Caco-2 (cell line): Measurements from ENCODE around the gene DDX49. TPM values are rescaled to one million over a fixed set of nuclear protein-coding genes. Genes with fewer than 3 reads are reported as not detected.

Source experiments
- BruUV-seq: library from RNA; stranded (reverse); fragments of 400-500 nt; replicated peaks from 2 replicates; lab custom pipeline; 2021; lab: Mats Ljungman, UMichigan
- CTCF ChIA-PET: fragments of 300-600 bp; sonication (Branson Sonifier 250); formaldehyde crosslinking; loops from one replicate; lab custom pipeline; 2022; ENCODE audit warnings: antibody characterized with exemption; lab: Charles Lee
- POLR2A ChIA-PET: fragments of 300-600 bp; sonication (Branson Sonifier 250); formaldehyde crosslinking; loops from one replicate; lab custom pipeline; 2022; ENCODE audit warnings: antibody characterized with exemption; lab: Charles Lee
- DNase-seq, 2 experiments: peaks; one replicate each; pipeline versions ENCODE4 v3.0.0 to v3.0.0-alpha.2; 2020 to 2022
- H3K27me3 ChIP-seq: replicated peaks from 2 replicates; pipeline ENCODE4 v1.6.0; 2011; ENCODE audit warnings: low read length; ENCODE audit not compliant: control insufficient read depth, insufficient read depth
- H3K36me3 ChIP-seq: 2 replicates; pipeline ENCODE4 v1.5.1; 2011; ENCODE audit warnings: low read length; ENCODE audit not compliant: control insufficient read depth, insufficient read depth
- H3K4me1 ChIP-seq: fragments of 250-450 bp; sonication (Bioruptor Pico); 2 replicates; pipeline ENCODE4 v1.5.1; 2020; ENCODE audit warnings: mild to moderate bottlenecking
- H3K4me3 ChIP-seq: 2 replicates; pipeline ENCODE4 v1.5.1; 2011; ENCODE audit warnings: low read depth, mild to moderate bottlenecking, control low read depth, low read length
- H3K9me3 ChIP-seq: fragments of 250-450 bp; sonication (Bioruptor Pico); 2 replicates; pipeline ENCODE4 v1.5.1; 2020; ENCODE audit warnings: mild to moderate bottlenecking, moderate library complexity
- H3K27ac Mint-ChIP-seq: one replicate; pipeline ENCODE4 v1.8.0; 2022; ENCODE audit warnings: mixed read lengths; ENCODE audit not compliant: unreplicated experiment
- H3K27me3 Mint-ChIP-seq: one replicate; pipeline ENCODE4 v1.8.0; 2022; ENCODE audit warnings: mixed read lengths; ENCODE audit not compliant: insufficient read depth, unreplicated experiment
- H3K36me3 Mint-ChIP-seq: one replicate; pipeline ENCODE4 v1.8.0; 2022; ENCODE audit warnings: mild to moderate bottlenecking, mixed read lengths; ENCODE audit not compliant: insufficient read depth, unreplicated experiment
- H3K4me1 Mint-ChIP-seq: one replicate; pipeline ENCODE4 v1.8.0; 2022; ENCODE audit warnings: low read depth, mixed read lengths; ENCODE audit not compliant: unreplicated experiment
- H3K4me3 Mint-ChIP-seq: one replicate; pipeline ENCODE4 v1.8.0; 2022; ENCODE audit warnings: mild to moderate bottlenecking, moderate library complexity, mixed read lengths; ENCODE audit not compliant: unreplicated experiment
- H3K9me3 Mint-ChIP-seq: one replicate; pipeline ENCODE4 v1.8.0; 2022; ENCODE audit warnings: mixed read lengths; ENCODE audit not compliant: unreplicated experiment
- CTCF ChIP-seq, 2 experiments: fragments of 200-600 bp in 1 of 2; IDR thresholded peaks; 1 replicate in 1 of 2; 2 replicates in 1 of 2; pipeline versions ENCODE4 v1.5.1 to v1.8.0; 2011 to 2022; ENCODE audit warnings: antibody characterized with exemption in 1 of 2, control low read depth in 1 of 2, inconsistent platforms in 1 of 2, low read depth in 1 of 2, low read length in 1 of 2, mild to moderate bottlenecking in 1 of 2, moderate library complexity in 1 of 2; ENCODE audit not compliant: insufficient read depth in 1 of 2, severe bottlenecking in 1 of 2, unreplicated experiment in 1 of 2
- intact Hi-C: fragments of 100-400 bp; cut with micrococcal nuclease; formaldehyde crosslinking; loops from one replicate; pipeline ENCODE4 v1.10.0; 2022; ENCODE audit not compliant: unreplicated experiment
- total RNA-seq: library from RNA; stranded (reverse); gene quantifications from 2 replicates; pipeline ENCODE4 v1.2.3, GENCODE V29; 2022

DDX49 gene
- total RNA-seq, 1 experiment from 2014 or later: 48.7 TPM

DNA sequence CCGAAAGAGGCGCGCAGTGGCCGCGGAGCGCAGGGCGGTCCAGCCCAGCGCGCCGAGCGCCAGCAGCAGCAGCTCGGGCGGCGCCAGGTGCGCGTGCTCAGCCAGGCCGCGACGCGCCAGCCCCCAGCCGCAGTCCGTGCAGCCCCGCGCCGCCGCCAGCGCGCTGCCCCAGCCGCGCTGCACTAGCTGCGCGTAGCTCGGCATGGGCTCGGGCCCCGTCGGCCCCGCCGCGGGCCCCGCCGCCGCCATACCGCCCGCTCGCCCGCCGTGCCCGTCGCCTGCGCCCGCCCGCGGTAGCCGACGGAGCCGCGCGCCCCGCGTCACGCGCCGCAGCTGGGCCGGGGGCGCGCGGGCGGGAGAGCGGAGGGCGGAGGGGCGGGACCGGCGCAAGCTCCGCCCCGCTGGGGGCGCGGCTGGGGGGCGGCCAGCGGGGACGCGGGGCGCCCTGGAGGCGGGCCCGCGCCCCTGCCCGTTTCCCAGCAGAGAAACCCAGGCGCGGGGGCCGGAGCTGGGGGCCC, 23.6 kb upstream of the DDX49 start, which contains the start of gene CERS1:
Gene CERS1 (minus strand): TSS at position 335 of the 518 bp plus-strand sequence. CDS start 86 bp downstream, at position 249.
- H3K27me3 Mint-ChIP-seq: no peaks in the 10 kb centered on the region
- DNase-seq: peak in 1 of 2 experiments; percentile 55
- H3K4me3 Mint-ChIP-seq: peak within 1 kb of the TSS; percentile 82
- Histone ChIP-seq H3K4me3 (peak within 1 kb of the TSS; percentile 70), H3K27me3 (no peaks in the 10 kb centered on the region), H3K4me1 (peaks cover 17% of the 10 kb centered on the region), H3K9me3 (no peaks in the 10 kb centered on the region), H3K36me3 (no peaks in the 10 kb centered on the region)
- ChIA-PET CTCF (interaction anchor here (2.3 kb wide), 1 partner anchor 91 kb away, joined by 13 read pairs; no protein-coding TSS in a partner anchor), POLR2A (interaction anchor here (1.9 kb wide), 1 partner anchor 23 kb away, joined by 7 read pairs; the partner anchor contains the start of genes COPE and DDX49)
- TF ChIP-seq CTCF (IDR thresholded peaks at IDR 0.05; ENCODE audit: insufficient read depth in 1 of 2, low read depth in 1 of 2, low read length in 1 of 2, severe bottlenecking in 1 of 2, unreplicated experiment in 1 of 2): no peak
- H3K9me3 Mint-ChIP-seq: no peaks in the 10 kb centered on the region
- H3K27ac Mint-ChIP-seq: peak within 1 kb of the TSS; percentile 7
- H3K36me3 Mint-ChIP-seq: peaks cover 15% of the 10 kb centered on the region
- no TSS peak for BruUV-seq
- intact Hi-C loops: loop anchor here (1.0 to 2.0 kb wide), 2 partner anchors 23 to 90 kb away; partner anchors contain the start of genes COPE and DDX49
- H3K4me1 Mint-ChIP-seq: no peaks in the 10 kb centered on the region

DNA sequence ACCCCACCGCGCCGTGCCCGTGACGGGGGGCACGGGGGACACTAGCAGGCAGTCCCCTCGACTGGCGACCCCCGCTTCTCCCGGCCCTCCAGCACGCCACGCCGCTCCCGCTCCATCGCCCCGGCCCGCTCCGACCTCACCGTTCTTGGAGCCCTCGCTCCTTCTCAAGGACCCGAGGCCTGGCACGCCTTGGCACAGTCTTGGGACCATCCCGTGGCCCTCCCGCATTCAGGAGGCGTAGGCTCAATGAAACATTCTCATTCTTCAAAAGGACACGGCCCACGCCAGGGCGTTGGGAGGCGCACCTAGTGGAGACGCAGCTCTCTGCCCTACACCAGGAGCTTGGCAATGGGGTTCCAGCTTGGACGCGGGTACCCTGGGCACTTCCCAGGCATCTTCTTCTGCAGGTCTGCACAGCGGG, 23.1 kb upstream of the DDX49 start:
- peaks cover 19% of the 10 kb centered on the region for H3K36me3 Mint-ChIP-seq
- Histone ChIP-seq H3K4me3 (no peak overlapping the region; the same call in 1 of the 2 replicates), H3K27me3 (no peaks in the 10 kb centered on the region), H3K9me3 (no peaks in the 10 kb centered on the region), H3K36me3 (no peaks in the 10 kb centered on the region), H3K4me1 (peaks cover 17% of the 10 kb centered on the region)
- ChIA-PET CTCF (interaction anchor here (1.4 kb wide), 1 partner anchor 90 kb away, joined by 3 read pairs; no protein-coding TSS in a partner anchor), POLR2A (interaction anchor here (1.9 kb wide), 1 partner anchor 23 kb away, joined by 7 read pairs; the partner anchor contains the start of genes COPE and DDX49)
- no peaks in the 10 kb centered on the region for H3K4me1 Mint-ChIP-seq
- intact Hi-C loops: no loop called here
- no TSS peak for BruUV-seq
- peak overlapping the region; percentile 7 for H3K27ac Mint-ChIP-seq
- TF ChIP-seq CTCF (IDR thresholded peaks at IDR 0.05; ENCODE audit: insufficient read depth in 1 of 2, low read depth in 1 of 2, low read length in 1 of 2, severe bottlenecking in 1 of 2, unreplicated experiment in 1 of 2): no peak
- H3K4me3 Mint-ChIP-seq: peak overlapping the region; percentile 82
- no peaks in the 10 kb centered on the region for H3K9me3 Mint-ChIP-seq
- no peaks in the 10 kb centered on the region for H3K27me3 Mint-ChIP-seq
- no peak for DNase-seq

DNA sequence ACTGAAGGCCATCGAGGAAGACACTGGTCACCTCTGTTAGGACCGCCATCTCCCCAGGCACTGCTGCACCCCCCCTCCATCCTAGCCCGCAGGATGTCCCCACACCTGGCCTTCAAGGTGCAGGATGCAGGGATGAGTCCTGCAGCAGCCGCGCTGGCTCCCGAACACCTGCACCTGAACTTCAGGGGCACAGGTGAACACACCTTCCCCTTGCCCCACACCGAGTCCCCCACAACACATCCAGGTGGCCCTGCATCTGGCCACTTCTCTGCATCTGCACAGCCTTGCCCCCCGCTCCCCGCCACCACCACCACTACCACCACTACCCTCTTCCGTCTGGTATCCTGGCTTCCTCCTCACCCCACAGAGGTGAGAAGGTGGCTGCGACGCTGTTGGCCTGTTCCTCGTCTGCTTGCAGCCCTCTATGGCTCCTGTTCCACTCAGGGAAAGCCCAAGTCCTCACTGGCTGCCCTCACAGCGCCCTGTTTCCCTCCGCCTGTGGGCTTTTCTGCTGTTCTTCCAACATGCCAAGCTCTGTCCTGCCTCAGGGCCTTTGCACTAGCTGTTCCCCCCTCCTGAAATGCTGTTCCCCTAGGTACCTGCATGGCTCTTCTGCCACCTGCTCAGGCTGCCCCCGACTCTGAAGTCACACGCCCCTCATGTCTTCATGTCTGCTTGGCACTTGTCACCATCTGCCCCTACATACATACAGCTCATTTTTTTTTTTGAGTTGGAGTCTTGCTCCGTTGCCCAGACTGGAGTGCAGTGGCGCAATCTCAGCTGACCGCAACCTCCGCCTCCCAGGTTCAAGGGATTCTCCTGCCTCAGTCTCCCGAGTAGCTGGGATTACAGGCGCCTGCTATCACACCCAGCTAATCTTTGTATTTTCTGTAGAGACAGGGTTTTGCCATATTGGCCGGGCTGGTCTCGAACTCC, 22.2 kb upstream of the DDX49 start:
- peak overlapping the region; percentile 82 for H3K4me3 Mint-ChIP-seq
- Histone ChIP-seq H3K4me1 (peaks cover 17% of the 10 kb centered on the region), H3K36me3 (no peaks in the 10 kb centered on the region), H3K27me3 (no peaks in the 10 kb centered on the region), H3K4me3 (no peak overlapping the region), H3K9me3 (no peaks in the 10 kb centered on the region)
- CTCF ChIA-PET: interaction anchor here (0.6 to 1.4 kb wide), 2 partner anchors 89 to 434 kb away, joined by 3 to 7 read pairs; no protein-coding TSS in a partner anchor
- BruUV-seq: no TSS peak
- POLR2A ChIA-PET: interaction anchor here (1.9 kb wide), 1 partner anchor 22 kb away, joined by 7 read pairs; the partner anchor contains the start of genes COPE and DDX49
- no peaks in the 10 kb centered on the region for H3K27me3 Mint-ChIP-seq
- no peak for DNase-seq
- H3K27ac Mint-ChIP-seq: peak overlapping the region; percentile 7
- TF ChIP-seq CTCF (IDR thresholded peaks at IDR 0.05; ENCODE audit: insufficient read depth in 1 of 2, low read depth in 1 of 2, low read length in 1 of 2, severe bottlenecking in 1 of 2, unreplicated experiment in 1 of 2): no peak
- peaks cover 19% of the 10 kb centered on the region for H3K36me3 Mint-ChIP-seq
- H3K4me1 Mint-ChIP-seq: no peaks in the 10 kb centered on the region
- intact Hi-C loops: no loop called here
- H3K9me3 Mint-ChIP-seq: no peaks in the 10 kb centered on the region
